MM.1S (cell line): ENCODE results near the gene GORASP1.

ENCODE experiments used
- DNase-seq: peaks from one replicate; pipeline ENCODE4 v3.0.0-alpha.2; 2015
- H2AFZ ChIP-seq: fragments of 300-600 bp; sonication (generic); 2 replicates; pipeline ENCODE4 v1.6.0; 2016; ENCODE audit warnings: antibody characterized with exemption, low read length
- H3F3A ChIP-seq: fragments of 300-600 bp; sonication (generic); 2 replicates; pipeline ENCODE4 v1.6.1; 2016; ENCODE audit warnings: mild to moderate bottlenecking, antibody characterized with exemption, low read length, moderate library complexity, mixed read lengths; ENCODE audit not compliant: insufficient read depth
- H3K27ac ChIP-seq: fragments of 300-600 bp; sonication (generic); 2 replicates; pipeline ENCODE4 v1.5.1; 2016; ENCODE audit warnings: mild to moderate bottlenecking, low read length
- H3K27me3 ChIP-seq: fragments of 300-600 bp; sonication (generic); replicated peaks from 2 replicates; pipeline ENCODE4 v1.6.0; 2016; ENCODE audit warnings: low read length; ENCODE audit not compliant: insufficient read depth
- H3K36me3 ChIP-seq: fragments of 300-600 bp; sonication (generic); replicated peaks from 2 replicates; pipeline ENCODE4 v1.6.1; 2016; ENCODE audit warnings: mild to moderate bottlenecking, low read length, mixed read lengths; ENCODE audit not compliant: insufficient read depth
- H3K4me1 ChIP-seq: fragments of 300-600 bp; sonication (generic); 2 replicates; pipeline ENCODE4 v1.6.1; 2016; ENCODE audit warnings: low read length, mixed read lengths
- H3K4me2 ChIP-seq: fragments of 300-600 bp; sonication (generic); 2 replicates; pipeline ENCODE4 v1.6.0; 2016; ENCODE audit warnings: low read depth, low read length
- H3K4me3 ChIP-seq: fragments of 300-600 bp; sonication (generic); 2 replicates; pipeline ENCODE4 v1.5.1; 2016; ENCODE audit warnings: low read length, mixed read lengths
- H3K79me2 ChIP-seq: fragments of 300-600 bp; sonication (generic); 2 replicates; pipeline ENCODE4 v1.6.1; 2016; ENCODE audit warnings: mixed run types, low read length, mixed read lengths
- H3K9ac ChIP-seq: fragments of 300-600 bp; sonication (generic); 2 replicates; pipeline ENCODE4 v1.6.1; 2016; ENCODE audit warnings: low read length, mixed read lengths
- H3K9me2 ChIP-seq: fragments of 300-600 bp; sonication (generic); replicated peaks from 2 replicates; pipeline ENCODE4 v1.6.1; 2016; ENCODE audit warnings: mild to moderate bottlenecking, low read length, mixed read lengths; ENCODE audit not compliant: insufficient read depth
- H3K9me3 ChIP-seq: fragments of 300-600 bp; sonication (generic); replicated peaks from 2 replicates; pipeline ENCODE4 v1.6.1; 2016; ENCODE audit warnings: mild to moderate bottlenecking, low read length, mixed read lengths; ENCODE audit not compliant: insufficient read depth
- H4K20me1 ChIP-seq: fragments of 300-600 bp; sonication (generic); 2 replicates; pipeline ENCODE4 v1.6.1; 2016; ENCODE audit warnings: mild to moderate bottlenecking, low read length, moderate library complexity, mixed read lengths; ENCODE audit not compliant: insufficient read depth
- CTCF ChIP-seq: fragments of 300-600 bp; sonication (generic); IDR thresholded peaks from 2 replicates; pipeline ENCODE4 v1.5.1; 2016; ENCODE audit warnings: antibody characterized with exemption, low read length, mixed read lengths
- EZH2 ChIP-seq: fragments of 300-600 bp; sonication (generic); optimal IDR thresholded peaks from 2 replicates; pipeline ENCODE3; 2017; ENCODE audit warnings: low read depth, mild to moderate bottlenecking, antibody characterized with exemption, low read length, mixed read lengths
- EZH2phosphoT487 ChIP-seq: fragments of 300-600 bp; sonication (generic); IDR thresholded peaks from 2 replicates; pipeline ENCODE4 v1.6.1; 2018; ENCODE audit warnings: antibody characterized with exemption, low read length

Gene GORASP1

GRCh38 chr3:39096775-39097174, 10.7 kb downstream of the GORASP1 start:
- 0 out of 2 replicates have a peak, but pooled peaks cover 5% of the 10 kb centered on the region for H3K79me2 ChIP-seq
- no peak for TF ChIP-seq EZH2phosphoT487
- H3K4me3 ChIP-seq: no peak overlapping the region
- H3K9me2 ChIP-seq: no peaks in the 10 kb centered on the region
- H3K4me1 ChIP-seq: no peaks in the 10 kb centered on the region
- H3K9me3 ChIP-seq: no peaks in the 10 kb centered on the region
- H3K27me3 ChIP-seq: no peaks in the 10 kb centered on the region
- no peaks in the 10 kb centered on the region; the same call in 1 of the 2 replicates for H3K36me3 ChIP-seq
- H3K27ac ChIP-seq: no peak overlapping the region
- H4K20me1 ChIP-seq: no peaks in the 10 kb centered on the region
- H2AFZ ChIP-seq: no peak overlapping the region
- no peak for DNase-seq
- no peaks in the 10 kb centered on the region for H3F3A ChIP-seq
- no peak overlapping the region for H3K9ac ChIP-seq
- H3K4me2 ChIP-seq: no peak overlapping the region

GRCh38 chr3:39095778-39096177, 11.6 kb downstream of the GORASP1 start:
- no peaks in the 10 kb centered on the region for H4K20me1 ChIP-seq
- H3K4me3 ChIP-seq: no peak overlapping the region
- H3K27me3 ChIP-seq: no peaks in the 10 kb centered on the region
- H3K4me2 ChIP-seq: no peak overlapping the region
- no peak overlapping the region for H2AFZ ChIP-seq
- H3K27ac ChIP-seq: no peak overlapping the region
- no peaks in the 10 kb centered on the region; the same call in 1 of the 2 replicates for H3K36me3 ChIP-seq
- TF ChIP-seq EZH2 (no peak), CTCF (no peak), EZH2phosphoT487 (no peak)
- H3F3A ChIP-seq: 0 out of 2 replicates have a peak, but pooled peaks cover 1% of the 10 kb centered on the region
- no peaks in the 10 kb centered on the region for H3K4me1 ChIP-seq
- no peak overlapping the region for H3K9ac ChIP-seq
- 0 out of 2 replicates have a peak, but pooled peaks cover 3% of the 10 kb centered on the region for H3K79me2 ChIP-seq
- no peaks in the 10 kb centered on the region for H3K9me2 ChIP-seq
- no peaks in the 10 kb centered on the region for H3K9me3 ChIP-seq
- DNase-seq: no peak

- DNase-seq: no peak
- no peaks in the 10 kb centered on the region; the same call in 1 of the 2 replicates for H3K36me3 ChIP-seq
Observed at GRCh38 chr3:39094851-39095677, 12.4 kb downstream of the GORASP1 start.

More at GRCh38 chr3:39094851-39095677, 12.4 kb downstream of the GORASP1 start:
- Histone ChIP-seq H3K79me2 (no peaks in the 10 kb centered on the region), H3K4me2 (no peak overlapping the region), H3K9me2 (no peaks in the 10 kb centered on the region), H3K27me3 (no peaks in the 10 kb centered on the region), H3K4me3 (no peak overlapping the region), H3K4me1 (no peaks in the 10 kb centered on the region), H3K27ac (no peak overlapping the region), H2AFZ (no peak overlapping the region), H3F3A (peaks cover 5% of the 10 kb centered on the region; the same call in 1 of the 2 replicates), H3K9ac (no peak overlapping the region), H3K9me3 (no peaks in the 10 kb centered on the region), H4K20me1 (no peaks in the 10 kb centered on the region)
- no peak for TF ChIP-seq CTCF
- no peak for TF ChIP-seq EZH2
- TF ChIP-seq EZH2phosphoT487: no peak
